Measurements from ENCODE around the gene PCED1A.

- no peak for TF ChIP-seq POLR2A (IDR thresholded peaks at IDR 0.05)
- no peak for TF ChIP-seq POLR2AphosphoS5 (IDR thresholded peaks at IDR 0.05)
- TF ChIP-seq CTCF (IDR thresholded peaks at IDR 0.05): no peak
Observed at GRCh38 chr20:2812189-2812588, 28.3 kb downstream of the PCED1A start.
